Endothelial cell of coronary artery (primary cell): ENCODE data around the gene LINGO3. TPM values are rescaled to one million over a fixed set of nuclear protein-coding genes. Genes with fewer than 3 reads are reported as not detected.

Experiments
- total RNA-seq: library from RNA; depleted of rRNA; stranded (reverse); fragments of >200 nt; gene quantifications from 2 replicates; pipeline ENCODE4 v1.2.3, GENCODE V29; 2014

Gene LINGO3
- total RNA-seq: not detected in 2 replicates

GRCh38 chr19:2308114-2308556 is at the start of gene LINGO3:
Gene LINGO3, minus strand, starts transcription at chr19:2308154. Its CDS starts 16,378 bp downstream, at chr19:2291776.

GRCh38 chr19:2328401-2329148 is 20.6 kb upstream of the LINGO3 start, which contains the start of the genes LSM7 and SPPL2B:
Gene LSM7, minus strand, starts transcription at chr19:2328586. Its CDS starts 20 bp downstream, at chr19:2328566.
Gene SPPL2B, plus strand, starts transcription at chr19:2328684. Its CDS starts 26 bp downstream, at chr19:2328710.

GRCh38 chr19:2282062-2282861 is 25.7 kb downstream of the LINGO3 start, which contains the start of gene PEAK3:
Gene PEAK3, minus strand, starts transcription at chr19:2282175. Its CDS starts 1,244 bp downstream, at chr19:2280931.

Other genes starting within 250 kb of the LINGO3 start
- 16.4 and 23.9 TPM in 2 replicates for gene MOB3A, start 211.8 kb downstream of the LINGO3 start, total RNA-seq
- gene IZUMO4, start 211.2 kb downstream of the LINGO3 start, total RNA-seq: 0.81 and 0.85 TPM in 2 replicates
- gene AP3D1, start 156.6 kb downstream of the LINGO3 start, total RNA-seq: 93.7 and 101 TPM in 2 replicates
- 4.1 and 5.6 TPM in 2 replicates for gene DOT1L, start 144.2 kb downstream of the LINGO3 start, total RNA-seq
- 52.8 and 54.2 TPM in 2 replicates for gene PLEKHJ1, start 71.8 kb downstream of the LINGO3 start, total RNA-seq
- 43.4 and 52.5 TPM in 2 replicates for gene SF3A2, start 71.3 kb downstream of the LINGO3 start, total RNA-seq
- 0.18 and 0.19 TPM in 2 replicates for gene AMH, start 58.8 kb downstream of the LINGO3 start, total RNA-seq
- not detected in 2 replicates for gene JSRP1, start 51.7 kb downstream of the LINGO3 start, total RNA-seq
- gene PEAK3, start 26.0 kb downstream of the LINGO3 start, total RNA-seq: not detected in 2 replicates
- gene LSM7, start 20.4 kb upstream of the LINGO3 start, total RNA-seq: 113 and 170 TPM in 2 replicates
- 21.5 and 38.0 TPM in 2 replicates for gene SPPL2B, start 20.5 kb upstream of the LINGO3 start, total RNA-seq
- not detected in 2 replicates for gene TMPRSS9, start 52.1 kb upstream of the LINGO3 start, total RNA-seq
- gene TIMM13, start 119.4 kb upstream of the LINGO3 start, total RNA-seq: 52.5 and 69.3 TPM in 2 replicates
- gene LMNB2, start 148.8 kb upstream of the LINGO3 start, total RNA-seq: 95.1 and 135 TPM in 2 replicates
- gene GADD45B, start 168.0 kb upstream of the LINGO3 start, total RNA-seq: 16.2 and 67.5 TPM in 2 replicates